ENCODE results near the gene MYL2. TPM values are rescaled to one million over a fixed set of nuclear protein-coding genes. Genes with fewer than 3 reads are reported as not detected.

MYL2 gene
- total RNA-seq, 2 donors from 2014 or later, result 2.4 TPM; not detected in 1

DNA sequence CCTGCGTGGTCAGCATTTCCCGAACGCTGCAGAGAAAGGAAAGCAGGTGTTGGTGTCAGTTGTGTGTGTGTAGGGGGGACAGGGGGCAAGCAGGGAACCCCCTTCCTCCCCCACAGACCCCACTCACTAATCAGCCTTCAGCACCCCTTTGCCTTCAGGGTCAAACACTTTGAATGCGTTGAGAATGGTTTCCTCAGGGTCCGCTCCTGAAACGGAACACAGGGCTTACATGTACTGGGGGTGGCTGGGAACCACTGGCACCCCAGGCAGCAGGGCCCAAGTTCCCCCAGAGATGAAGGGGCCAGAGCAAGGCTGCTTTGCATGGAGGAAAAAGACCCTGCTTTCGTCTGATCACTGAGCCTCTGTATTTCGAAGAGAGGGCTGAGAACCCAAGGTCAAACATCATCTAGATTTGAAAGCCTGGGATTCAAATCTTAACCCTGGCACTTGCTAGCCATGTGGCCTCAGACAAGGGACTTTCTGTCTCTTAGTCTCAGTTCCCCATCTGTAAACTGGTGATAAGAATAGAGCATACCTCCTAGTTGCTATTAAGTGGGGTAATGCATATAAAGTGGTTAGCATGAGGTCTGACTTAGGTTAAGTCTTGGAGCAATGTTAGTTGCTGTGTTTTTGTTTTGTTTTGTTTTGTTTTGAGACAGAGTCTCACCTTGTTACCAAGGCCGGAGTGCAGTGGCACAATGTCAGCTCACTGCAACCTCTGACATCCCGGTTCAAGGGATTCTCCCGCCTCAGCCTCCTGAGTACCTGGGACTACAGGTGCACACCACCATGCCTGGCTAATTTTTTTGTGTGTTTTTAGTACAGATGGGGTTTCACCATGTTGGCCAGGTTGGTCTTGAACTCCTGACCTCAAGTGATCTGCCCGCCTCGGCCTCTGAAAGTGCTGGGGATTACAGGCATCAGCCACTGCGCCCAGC lies 7.0 kb downstream of the MYL2 start:
- no peak for DNase-seq
- no peaks in the 10 kb centered on the region for H3K36me3 ChIP-seq
- H3K9ac ChIP-seq (ENCODE audit: low read depth in 2 of 2, low read length in 2 of 2), result no peak overlapping the region
- no peaks in the 10 kb centered on the region for H3K27me3 ChIP-seq
- no peak overlapping the region for H3K4me3 ChIP-seq
- intact Hi-C loops (cut with DNase I), result no loop called here
- no peak overlapping the region for H3K27ac ChIP-seq
- TF ChIP-seq CTCF (IDR thresholded peaks at IDR 0.05), result no peak
- H3K4me1 ChIP-seq, result no peaks in the 10 kb centered on the region
- H3K9me3 ChIP-seq, result no peaks in the 10 kb centered on the region

- Histone ChIP-seq H3K36me3 (no peaks in the 10 kb centered on the region), H3K27me3 (no peaks in the 10 kb centered on the region), H3K9me3 (no peaks in the 10 kb centered on the region), H3K4me3 (no peak overlapping the region), H3K4me1 (no peaks in the 10 kb centered on the region), H3K9ac (ENCODE audit: low read depth in 2 of 2, low read length in 2 of 2) (no peak overlapping the region), H3K27ac (no peak overlapping the region)
- DNase-seq, result no peak
- intact Hi-C loops (cut with DNase I), result no loop called here
- no peak for TF ChIP-seq CTCF (IDR thresholded peaks at IDR 0.05)
These were observed 8.1 kb downstream of the MYL2 start for GRCh38 chr12:110912263-110912662.

- H3K9me3 ChIP-seq, result no peaks in the 10 kb centered on the region
- no peaks in the 10 kb centered on the region for H3K4me1 ChIP-seq
- no peak for DNase-seq
- no peaks in the 10 kb centered on the region for H3K36me3 ChIP-seq
- H3K4me3 ChIP-seq, result no peak overlapping the region
- no peak for TF ChIP-seq CTCF (IDR thresholded peaks at IDR 0.05)
- H3K9ac ChIP-seq (ENCODE audit: low read depth in 2 of 2, low read length in 2 of 2), result no peak overlapping the region
- intact Hi-C loops (cut with DNase I), result no loop called here
- no peaks in the 10 kb centered on the region for H3K27me3 ChIP-seq
- H3K27ac ChIP-seq, result no peak overlapping the region
These were observed 11.8 kb downstream of the MYL2 start for GRCh38 chr12:110908377-110909152.

DNA sequence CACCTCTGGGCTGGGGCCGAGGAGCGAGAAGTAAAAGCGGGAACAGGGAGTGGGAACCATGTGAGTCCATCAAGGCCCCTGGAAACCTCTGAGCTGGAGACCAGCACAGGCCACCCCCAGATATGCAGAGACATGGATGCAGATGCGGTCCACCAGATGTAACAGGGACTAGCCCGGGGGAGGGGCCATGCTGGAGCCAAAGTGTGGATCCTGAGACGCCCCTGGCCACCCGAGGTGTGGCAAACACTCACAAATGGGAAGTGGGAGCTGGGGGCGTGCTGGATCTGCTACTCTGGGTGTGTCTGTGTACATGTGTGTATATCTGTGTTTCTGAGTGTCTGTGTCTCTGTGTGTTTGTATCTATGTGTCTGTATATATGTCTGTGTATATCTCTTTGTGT lies 12.8 kb downstream of the MYL2 start:
- Histone ChIP-seq H3K9ac (ENCODE audit: low read depth in 2 of 2, low read length in 2 of 2) (no peak overlapping the region), H3K27ac (no peak overlapping the region), H3K9me3 (no peaks in the 10 kb centered on the region), H3K27me3 (no peaks in the 10 kb centered on the region), H3K4me1 (no peaks in the 10 kb centered on the region), H3K36me3 (no peaks in the 10 kb centered on the region), H3K4me3 (no peak overlapping the region)
- no peak for TF ChIP-seq CTCF (IDR thresholded peaks at IDR 0.05)
- intact Hi-C loops (cut with DNase I), result no loop called here
- DNase-seq, result no peak

- Histone ChIP-seq H3K27me3 (no peaks in the 10 kb centered on the region), H3K9ac (ENCODE audit: low read depth in 2 of 2, low read length in 2 of 2) (no peak overlapping the region), H3K27ac (no peak overlapping the region), H3K4me3 (no peak overlapping the region), H3K4me1 (no peaks in the 10 kb centered on the region), H3K36me3 (no peaks in the 10 kb centered on the region), H3K9me3 (no peaks in the 10 kb centered on the region)
- TF ChIP-seq CTCF (IDR thresholded peaks at IDR 0.05), result no peak
- intact Hi-C loops (cut with DNase I), result no loop called here
- no peak for DNase-seq
These were observed 13.4 kb downstream of the MYL2 start for GRCh38 chr12:110906985-110907384.

Data from colonic mucosa (tissue), 4 donors.